ENCODE measurements around the gene MRPL50.

DNA sequence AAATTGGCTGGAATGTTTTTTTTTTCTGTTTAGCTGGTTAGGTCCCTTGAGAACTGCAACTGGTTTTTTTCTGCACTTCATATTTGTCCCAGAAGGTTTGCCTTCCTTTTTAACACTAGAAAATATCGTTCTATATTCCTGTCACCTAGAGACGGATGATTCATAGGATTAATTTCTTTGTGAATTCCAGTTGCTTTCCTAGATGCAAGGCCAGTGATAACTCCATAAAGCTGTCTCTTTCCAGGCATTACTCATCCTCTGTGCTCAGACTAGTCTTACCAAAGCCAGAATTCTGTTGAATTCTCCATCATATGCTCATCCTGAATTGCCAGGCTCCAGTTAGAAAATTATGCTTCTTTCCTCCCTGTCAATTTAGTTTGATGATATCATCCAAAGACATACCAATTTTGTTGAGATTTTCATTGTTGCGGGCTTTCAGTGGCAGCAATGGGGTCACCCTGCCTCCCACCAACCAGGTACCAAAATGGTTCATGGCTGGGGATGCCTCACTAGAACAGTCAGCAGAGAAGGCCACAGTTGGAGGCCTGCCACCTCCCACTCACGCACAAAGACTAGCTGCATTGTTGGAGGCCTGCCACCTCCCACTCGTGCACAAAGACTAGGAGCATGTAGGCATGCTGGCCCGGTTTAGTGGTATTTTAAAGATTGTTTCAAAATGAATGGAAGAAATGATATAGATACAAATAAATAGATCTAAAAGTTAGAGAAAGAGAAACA lies 22.1 kb downstream of the MRPL50 start:
- TF ChIP-seq, protein P1, sequence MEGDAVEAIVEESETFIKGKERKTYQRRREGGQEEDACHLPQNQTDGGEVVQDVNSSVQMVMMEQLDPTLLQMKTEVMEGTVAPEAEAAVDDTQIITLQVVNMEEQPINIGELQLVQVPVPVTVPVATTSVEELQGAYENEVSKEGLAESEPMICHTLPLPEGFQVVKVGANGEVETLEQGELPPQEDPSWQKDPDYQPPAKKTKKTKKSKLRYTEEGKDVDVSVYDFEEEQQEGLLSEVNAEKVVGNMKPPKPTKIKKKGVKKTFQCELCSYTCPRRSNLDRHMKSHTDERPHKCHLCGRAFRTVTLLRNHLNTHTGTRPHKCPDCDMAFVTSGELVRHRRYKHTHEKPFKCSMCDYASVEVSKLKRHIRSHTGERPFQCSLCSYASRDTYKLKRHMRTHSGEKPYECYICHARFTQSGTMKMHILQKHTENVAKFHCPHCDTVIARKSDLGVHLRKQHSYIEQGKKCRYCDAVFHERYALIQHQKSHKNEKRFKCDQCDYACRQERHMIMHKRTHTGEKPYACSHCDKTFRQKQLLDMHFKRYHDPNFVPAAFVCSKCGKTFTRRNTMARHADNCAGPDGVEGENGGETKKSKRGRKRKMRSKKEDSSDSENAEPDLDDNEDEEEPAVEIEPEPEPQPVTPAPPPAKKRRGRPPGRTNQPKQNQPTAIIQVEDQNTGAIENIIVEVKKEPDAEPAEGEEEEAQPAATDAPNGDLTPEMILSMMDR (tag by site-specific recombination; IDR thresholded peaks at IDR 0.05): no peak
- no peak for TF ChIP-seq ZNF121 (tag by site-specific recombination; IDR thresholded peaks at IDR 0.05)
- no peak for TF ChIP-seq ZNF174 (tag by site-specific recombination; IDR thresholded peaks at IDR 0.05)
- TF ChIP-seq ZNF530 (tag by site-specific recombination; IDR thresholded peaks at IDR 0.05; ENCODE audit: low read depth): no peak
- TF ChIP-seq, protein P2, sequence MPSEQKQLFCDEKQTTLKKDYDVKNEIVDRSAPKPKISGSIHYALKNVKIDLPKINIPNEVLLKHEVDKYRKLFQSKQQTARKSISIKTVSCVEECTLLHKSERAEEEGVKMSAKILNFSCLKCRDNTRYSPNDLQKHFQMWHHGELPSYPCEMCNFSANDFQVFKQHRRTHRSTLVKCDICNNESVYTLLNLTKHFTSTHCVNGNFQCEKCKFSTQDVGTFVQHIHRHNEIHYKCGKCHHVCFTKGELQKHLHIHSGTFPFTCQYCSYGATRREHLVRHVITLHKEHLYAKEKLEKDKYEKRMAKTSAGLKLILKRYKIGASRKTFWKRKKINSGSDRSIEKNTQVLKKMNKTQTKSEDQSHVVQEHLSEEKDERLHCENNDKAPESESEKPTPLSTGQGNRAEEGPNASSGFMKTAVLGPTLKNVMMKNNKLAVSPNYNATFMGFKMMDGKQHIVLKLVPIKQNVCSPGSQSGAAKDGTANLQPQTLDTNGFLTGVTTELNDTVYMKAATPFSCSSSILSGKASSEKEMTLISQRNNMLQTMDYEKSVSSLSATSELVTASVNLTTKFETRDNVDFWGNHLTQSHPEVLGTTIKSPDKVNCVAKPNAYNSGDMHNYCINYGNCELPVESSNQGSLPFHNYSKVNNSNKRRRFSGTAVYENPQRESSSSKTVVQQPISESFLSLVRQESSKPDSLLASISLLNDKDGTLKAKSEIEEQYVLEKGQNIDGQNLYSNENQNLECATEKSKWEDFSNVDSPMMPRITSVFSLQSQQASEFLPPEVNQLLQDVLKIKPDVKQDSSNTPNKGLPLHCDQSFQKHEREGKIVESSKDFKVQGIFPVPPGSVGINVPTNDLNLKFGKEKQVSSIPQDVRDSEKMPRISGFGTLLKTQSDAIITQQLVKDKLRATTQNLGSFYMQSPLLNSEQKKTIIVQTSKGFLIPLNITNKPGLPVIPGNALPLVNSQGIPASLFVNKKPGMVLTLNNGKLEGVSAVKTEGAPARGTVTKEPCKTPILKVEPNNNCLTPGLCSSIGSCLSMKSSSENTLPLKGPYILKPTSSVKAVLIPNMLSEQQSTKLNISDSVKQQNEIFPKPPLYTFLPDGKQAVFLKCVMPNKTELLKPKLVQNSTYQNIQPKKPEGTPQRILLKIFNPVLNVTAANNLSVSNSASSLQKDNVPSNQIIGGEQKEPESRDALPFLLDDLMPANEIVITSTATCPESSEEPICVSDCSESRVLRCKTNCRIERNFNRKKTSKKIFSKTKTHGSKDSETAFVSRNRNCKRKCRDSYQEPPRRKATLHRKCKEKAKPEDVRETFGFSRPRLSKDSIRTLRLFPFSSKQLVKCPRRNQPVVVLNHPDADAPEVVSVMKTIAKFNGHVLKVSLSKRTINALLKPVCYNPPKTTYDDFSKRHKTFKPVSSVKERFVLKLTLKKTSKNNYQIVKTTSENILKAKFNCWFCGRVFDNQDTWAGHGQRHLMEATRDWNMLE (tag by site-specific recombination; conservative IDR thresholded peaks at IDR 0.05; ENCODE audit: low read depth): no peak
- TF ChIP-seq, protein P3, sequence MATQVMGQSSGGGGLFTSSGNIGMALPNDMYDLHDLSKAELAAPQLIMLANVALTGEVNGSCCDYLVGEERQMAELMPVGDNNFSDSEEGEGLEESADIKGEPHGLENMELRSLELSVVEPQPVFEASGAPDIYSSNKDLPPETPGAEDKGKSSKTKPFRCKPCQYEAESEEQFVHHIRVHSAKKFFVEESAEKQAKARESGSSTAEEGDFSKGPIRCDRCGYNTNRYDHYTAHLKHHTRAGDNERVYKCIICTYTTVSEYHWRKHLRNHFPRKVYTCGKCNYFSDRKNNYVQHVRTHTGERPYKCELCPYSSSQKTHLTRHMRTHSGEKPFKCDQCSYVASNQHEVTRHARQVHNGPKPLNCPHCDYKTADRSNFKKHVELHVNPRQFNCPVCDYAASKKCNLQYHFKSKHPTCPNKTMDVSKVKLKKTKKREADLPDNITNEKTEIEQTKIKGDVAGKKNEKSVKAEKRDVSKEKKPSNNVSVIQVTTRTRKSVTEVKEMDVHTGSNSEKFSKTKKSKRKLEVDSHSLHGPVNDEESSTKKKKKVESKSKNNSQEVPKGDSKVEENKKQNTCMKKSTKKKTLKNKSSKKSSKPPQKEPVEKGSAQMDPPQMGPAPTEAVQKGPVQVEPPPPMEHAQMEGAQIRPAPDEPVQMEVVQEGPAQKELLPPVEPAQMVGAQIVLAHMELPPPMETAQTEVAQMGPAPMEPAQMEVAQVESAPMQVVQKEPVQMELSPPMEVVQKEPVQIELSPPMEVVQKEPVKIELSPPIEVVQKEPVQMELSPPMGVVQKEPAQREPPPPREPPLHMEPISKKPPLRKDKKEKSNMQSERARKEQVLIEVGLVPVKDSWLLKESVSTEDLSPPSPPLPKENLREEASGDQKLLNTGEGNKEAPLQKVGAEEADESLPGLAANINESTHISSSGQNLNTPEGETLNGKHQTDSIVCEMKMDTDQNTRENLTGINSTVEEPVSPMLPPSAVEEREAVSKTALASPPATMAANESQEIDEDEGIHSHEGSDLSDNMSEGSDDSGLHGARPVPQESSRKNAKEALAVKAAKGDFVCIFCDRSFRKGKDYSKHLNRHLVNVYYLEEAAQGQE (tag by site-specific recombination; IDR thresholded peaks at IDR 0.05): no peak
- TF ChIP-seq, protein P4, sequence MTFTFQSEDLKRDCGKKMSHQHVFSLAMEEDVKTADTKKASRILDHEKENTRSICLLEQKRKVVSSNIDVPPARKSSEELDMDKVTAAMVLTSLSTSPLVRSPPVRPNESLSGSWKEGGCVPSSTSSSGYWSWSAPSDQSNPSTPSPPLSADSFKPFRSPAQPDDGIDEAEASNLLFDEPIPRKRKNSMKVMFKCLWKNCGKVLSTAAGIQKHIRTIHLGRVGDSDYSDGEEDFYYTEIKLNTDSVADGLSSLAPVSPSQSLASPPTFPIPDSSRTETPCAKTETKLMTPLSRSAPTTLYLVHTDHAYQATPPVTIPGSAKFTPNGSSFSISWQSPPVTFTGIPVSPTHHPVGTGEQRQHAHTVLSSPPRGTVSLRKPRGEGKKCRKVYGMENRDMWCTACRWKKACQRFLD (tag by site-specific recombination; IDR thresholded peaks at IDR 0.05): no peak
- no peak for TF ChIP-seq HOXA7 (CRISPR knock-in tag; IDR thresholded peaks at IDR 0.05; ENCODE audit: borderline replicate concordance)
- TF ChIP-seq, protein P5, sequence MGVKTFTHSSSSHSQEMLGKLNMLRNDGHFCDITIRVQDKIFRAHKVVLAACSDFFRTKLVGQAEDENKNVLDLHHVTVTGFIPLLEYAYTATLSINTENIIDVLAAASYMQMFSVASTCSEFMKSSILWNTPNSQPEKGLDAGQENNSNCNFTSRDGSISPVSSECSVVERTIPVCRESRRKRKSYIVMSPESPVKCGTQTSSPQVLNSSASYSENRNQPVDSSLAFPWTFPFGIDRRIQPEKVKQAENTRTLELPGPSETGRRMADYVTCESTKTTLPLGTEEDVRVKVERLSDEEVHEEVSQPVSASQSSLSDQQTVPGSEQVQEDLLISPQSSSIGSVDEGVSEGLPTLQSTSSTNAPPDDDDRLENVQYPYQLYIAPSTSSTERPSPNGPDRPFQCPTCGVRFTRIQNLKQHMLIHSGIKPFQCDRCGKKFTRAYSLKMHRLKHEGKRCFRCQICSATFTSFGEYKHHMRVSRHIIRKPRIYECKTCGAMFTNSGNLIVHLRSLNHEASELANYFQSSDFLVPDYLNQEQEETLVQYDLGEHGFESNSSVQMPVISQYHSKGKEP (tag by site-specific recombination; IDR thresholded peaks at IDR 0.05): no peak
- TF ChIP-seq, protein P6, sequence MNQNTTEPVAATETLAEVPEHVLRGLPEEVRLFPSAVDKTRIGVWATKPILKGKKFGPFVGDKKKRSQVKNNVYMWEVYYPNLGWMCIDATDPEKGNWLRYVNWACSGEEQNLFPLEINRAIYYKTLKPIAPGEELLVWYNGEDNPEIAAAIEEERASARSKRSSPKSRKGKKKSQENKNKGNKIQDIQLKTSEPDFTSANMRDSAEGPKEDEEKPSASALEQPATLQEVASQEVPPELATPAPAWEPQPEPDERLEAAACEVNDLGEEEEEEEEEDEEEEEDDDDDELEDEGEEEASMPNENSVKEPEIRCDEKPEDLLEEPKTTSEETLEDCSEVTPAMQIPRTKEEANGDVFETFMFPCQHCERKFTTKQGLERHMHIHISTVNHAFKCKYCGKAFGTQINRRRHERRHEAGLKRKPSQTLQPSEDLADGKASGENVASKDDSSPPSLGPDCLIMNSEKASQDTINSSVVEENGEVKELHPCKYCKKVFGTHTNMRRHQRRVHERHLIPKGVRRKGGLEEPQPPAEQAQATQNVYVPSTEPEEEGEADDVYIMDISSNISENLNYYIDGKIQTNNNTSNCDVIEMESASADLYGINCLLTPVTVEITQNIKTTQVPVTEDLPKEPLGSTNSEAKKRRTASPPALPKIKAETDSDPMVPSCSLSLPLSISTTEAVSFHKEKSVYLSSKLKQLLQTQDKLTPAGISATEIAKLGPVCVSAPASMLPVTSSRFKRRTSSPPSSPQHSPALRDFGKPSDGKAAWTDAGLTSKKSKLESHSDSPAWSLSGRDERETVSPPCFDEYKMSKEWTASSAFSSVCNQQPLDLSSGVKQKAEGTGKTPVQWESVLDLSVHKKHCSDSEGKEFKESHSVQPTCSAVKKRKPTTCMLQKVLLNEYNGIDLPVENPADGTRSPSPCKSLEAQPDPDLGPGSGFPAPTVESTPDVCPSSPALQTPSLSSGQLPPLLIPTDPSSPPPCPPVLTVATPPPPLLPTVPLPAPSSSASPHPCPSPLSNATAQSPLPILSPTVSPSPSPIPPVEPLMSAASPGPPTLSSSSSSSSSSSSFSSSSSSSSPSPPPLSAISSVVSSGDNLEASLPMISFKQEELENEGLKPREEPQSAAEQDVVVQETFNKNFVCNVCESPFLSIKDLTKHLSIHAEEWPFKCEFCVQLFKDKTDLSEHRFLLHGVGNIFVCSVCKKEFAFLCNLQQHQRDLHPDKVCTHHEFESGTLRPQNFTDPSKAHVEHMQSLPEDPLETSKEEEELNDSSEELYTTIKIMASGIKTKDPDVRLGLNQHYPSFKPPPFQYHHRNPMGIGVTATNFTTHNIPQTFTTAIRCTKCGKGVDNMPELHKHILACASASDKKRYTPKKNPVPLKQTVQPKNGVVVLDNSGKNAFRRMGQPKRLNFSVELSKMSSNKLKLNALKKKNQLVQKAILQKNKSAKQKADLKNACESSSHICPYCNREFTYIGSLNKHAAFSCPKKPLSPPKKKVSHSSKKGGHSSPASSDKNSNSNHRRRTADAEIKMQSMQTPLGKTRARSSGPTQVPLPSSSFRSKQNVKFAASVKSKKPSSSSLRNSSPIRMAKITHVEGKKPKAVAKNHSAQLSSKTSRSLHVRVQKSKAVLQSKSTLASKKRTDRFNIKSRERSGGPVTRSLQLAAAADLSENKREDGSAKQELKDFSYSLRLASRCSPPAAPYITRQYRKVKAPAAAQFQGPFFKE (tag by site-specific recombination; IDR thresholded peaks at IDR 0.05; ENCODE audit: borderline replicate concordance): no peak
- TF ChIP-seq TCF7L2 (IDR thresholded peaks at IDR 0.05; ENCODE audit: borderline replicate concordance, low read depth, low read length): no peak
- no peak for TF ChIP-seq ZNF510 (tag by site-specific recombination; IDR thresholded peaks at IDR 0.05; ENCODE audit: insufficient replicate concordance)
- TF ChIP-seq ZFP69B (tag by site-specific recombination; IDR thresholded peaks at IDR 0.05): no peak

All from HEK293 (cell line).